ENCODE results near the gene SRGAP2C. TPM values are rescaled to one million over a fixed set of nuclear protein-coding genes. Genes with fewer than 3 reads are reported as not detected.
A peak's percentile ranks its signal among the peaks of the same experiment; 100 is the strongest.
"Not testable (repeated sequence)": the region's sequence is repeated elsewhere in the genome, so short reads cannot be mapped to it uniquely, and the experiment has no call there.

SRGAP2C gene
- total RNA-seq, 1 experiment from 2014 or later: 67.6 TPM

DNA sequence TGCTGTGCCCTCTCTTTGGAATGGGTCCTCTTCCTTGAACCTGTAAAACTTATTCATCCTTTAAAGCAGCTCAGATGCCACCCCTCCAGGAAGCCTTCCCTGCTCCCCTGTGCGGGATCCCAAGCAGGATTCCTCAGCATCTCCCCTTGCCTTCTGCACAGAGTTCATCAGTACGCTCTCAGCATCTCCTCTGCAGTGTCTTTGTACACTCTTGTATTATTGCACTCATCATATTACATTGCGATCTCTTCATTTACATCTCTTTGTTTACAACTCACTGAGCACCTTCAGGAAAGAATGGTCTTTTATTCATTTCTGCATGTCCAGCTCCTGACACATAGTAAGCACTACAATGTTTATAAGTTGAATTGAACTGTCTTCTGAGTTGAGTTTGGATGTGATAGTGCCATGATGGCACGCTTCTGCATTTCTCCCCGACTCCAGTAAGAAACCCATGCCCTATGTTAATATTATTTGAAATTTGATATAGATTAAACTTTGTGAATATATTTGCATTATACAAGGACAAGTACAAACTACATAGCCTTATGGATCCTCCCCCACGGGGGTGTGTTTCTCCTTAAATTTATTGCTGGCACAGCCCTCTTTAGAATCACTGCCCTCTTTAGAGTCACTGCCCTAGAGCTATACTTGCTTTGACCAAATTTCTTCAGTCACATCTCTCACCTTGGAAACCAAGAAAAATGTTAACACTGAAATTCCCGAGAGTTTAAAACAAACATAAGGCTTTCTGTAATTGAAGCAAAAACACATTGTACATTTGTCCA is 12.5 kb downstream of the SRGAP2C start:
- ATAC-seq; CTCF ChIA-PET; H3K36me3 Mint-ChIP-seq; H3K27ac Mint-ChIP-seq; POLR2A ChIA-PET; H3K4me3 Mint-ChIP-seq; DNase-seq (ENCODE audit: low spot score); H3K9me3 Mint-ChIP-seq; H3K4me1 Mint-ChIP-seq; H3K27me3 Mint-ChIP-seq (ENCODE audit: low read depth): not testable (repeated sequence)

DNA sequence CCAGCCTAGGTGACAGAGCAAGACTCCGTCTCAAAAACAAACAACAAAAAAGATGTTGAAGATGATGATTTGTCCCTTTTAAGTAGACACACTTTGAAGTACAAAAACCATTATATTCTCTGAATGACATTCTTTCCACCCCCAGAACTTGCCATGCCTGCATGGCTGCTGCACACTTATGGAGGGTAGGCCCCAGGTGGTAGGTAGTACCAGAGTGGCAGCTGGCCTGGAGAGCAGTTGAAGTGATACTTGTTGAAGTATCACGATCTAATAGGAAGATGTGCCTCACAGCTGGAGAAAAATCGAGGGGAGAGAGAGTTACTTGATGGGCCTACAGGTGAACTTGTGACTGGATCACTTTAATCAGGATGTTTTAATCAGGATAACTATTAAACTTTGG is 15.0 kb downstream of the SRGAP2C start:
- ATAC-seq; H3K9me3 Mint-ChIP-seq; H3K27me3 Mint-ChIP-seq (ENCODE audit: low read depth); H3K4me1 Mint-ChIP-seq; H3K27ac Mint-ChIP-seq; H3K4me3 Mint-ChIP-seq; DNase-seq (ENCODE audit: low spot score); POLR2A ChIA-PET; CTCF ChIA-PET; H3K36me3 Mint-ChIP-seq: not testable (repeated sequence)

DNA sequence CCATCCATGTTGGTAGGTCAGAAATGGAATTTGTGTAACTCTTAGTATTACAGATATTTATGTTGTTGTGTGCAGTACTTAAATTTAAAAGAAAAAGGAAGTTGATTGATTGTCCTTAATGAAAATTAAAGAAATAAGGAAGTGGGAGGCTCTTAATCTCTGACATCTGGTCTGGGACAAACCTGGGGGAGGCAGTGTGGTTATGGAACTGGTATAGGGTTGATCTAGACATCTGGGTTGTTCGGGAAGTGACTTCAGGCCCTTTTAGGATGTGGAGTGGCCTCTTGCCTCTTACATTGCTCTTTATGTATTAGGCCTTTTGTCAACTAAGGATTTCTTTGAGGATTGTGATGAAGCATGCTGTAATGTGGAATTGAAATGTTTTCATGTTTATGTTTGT is 15.5 kb downstream of the SRGAP2C start:
- H3K27me3 Mint-ChIP-seq (ENCODE audit: low read depth); POLR2A ChIA-PET; H3K36me3 Mint-ChIP-seq; H3K4me1 Mint-ChIP-seq; H3K4me3 Mint-ChIP-seq; CTCF ChIA-PET; H3K9me3 Mint-ChIP-seq; H3K27ac Mint-ChIP-seq; ATAC-seq; DNase-seq (ENCODE audit: low spot score): not testable (repeated sequence)

DNA sequence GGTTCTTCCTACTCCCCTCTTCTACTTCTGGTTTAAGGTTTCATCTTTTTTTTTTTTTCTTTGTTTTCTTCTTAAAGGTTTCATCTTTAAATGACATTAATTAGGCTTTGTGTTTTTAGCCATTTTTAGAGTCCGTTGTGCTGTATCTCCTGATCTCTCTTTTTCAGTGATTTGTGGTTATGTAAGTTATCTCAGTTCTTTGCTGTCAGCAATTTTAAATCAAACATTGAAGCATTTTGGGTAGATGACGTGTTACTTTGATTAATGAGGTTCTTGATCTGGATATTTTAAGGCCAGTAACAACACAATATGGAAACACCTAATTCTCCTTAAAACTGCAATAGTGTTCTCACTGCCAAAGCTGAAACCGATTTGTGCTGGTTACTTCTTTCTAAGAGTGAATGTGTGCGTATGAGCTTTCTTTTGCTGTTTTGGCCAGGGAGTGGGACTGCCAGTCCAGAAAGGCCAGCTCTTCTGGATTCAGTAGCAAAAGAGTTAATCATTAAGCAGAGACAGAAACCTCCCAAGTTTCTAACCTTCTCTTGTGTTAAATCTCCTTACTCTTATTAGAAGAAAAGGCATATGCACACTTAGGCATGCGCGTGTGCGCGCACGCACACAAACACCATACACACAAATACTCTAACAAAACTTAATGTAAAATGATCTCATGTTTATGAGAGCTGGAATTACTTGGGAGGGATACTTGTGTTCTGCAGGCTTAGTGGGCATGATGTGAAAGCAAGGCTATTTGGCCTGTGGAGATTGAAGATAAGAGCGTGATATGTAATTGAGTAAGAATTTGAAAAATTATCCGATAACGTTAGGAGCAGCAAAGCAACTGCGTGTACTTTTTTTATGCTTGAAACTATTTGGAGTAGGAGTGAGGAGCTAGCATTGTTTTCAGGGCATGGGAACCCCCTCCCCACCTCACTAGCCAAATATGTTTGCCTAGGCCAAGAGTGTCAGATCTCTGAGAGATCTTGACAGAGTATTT is 16.5 kb downstream of the SRGAP2C start:
- ATAC-seq; H3K27me3 Mint-ChIP-seq (ENCODE audit: low read depth); H3K9me3 Mint-ChIP-seq; H3K27ac Mint-ChIP-seq; POLR2A ChIA-PET; H3K4me1 Mint-ChIP-seq; H3K4me3 Mint-ChIP-seq; CTCF ChIA-PET; H3K36me3 Mint-ChIP-seq; DNase-seq (ENCODE audit: low spot score): not testable (repeated sequence)

DNA sequence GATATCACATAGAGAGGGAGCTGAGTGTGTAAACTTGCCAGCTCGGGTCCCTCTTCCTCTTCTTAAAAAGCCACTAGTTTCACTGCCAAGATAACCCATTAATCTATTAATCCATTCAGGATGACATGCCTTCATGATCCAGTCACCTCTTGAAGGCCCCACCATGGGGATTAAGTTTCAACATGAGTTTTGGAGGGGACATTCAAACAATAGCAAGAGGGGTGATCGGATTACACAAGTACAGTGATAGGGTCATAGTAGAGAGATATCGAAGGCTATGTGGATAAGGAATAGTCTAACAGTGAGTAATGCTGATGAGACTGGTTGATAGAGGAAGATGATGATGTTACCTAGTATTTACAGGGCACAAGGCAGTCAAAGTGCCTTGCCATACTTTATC is 18.2 kb downstream of the SRGAP2C start:
- H3K4me1 Mint-ChIP-seq; POLR2A ChIA-PET; H3K36me3 Mint-ChIP-seq; H3K9me3 Mint-ChIP-seq; H3K27me3 Mint-ChIP-seq (ENCODE audit: low read depth); DNase-seq (ENCODE audit: low spot score); ATAC-seq; CTCF ChIA-PET; H3K4me3 Mint-ChIP-seq; H3K27ac Mint-ChIP-seq: not testable (repeated sequence)

DNA sequence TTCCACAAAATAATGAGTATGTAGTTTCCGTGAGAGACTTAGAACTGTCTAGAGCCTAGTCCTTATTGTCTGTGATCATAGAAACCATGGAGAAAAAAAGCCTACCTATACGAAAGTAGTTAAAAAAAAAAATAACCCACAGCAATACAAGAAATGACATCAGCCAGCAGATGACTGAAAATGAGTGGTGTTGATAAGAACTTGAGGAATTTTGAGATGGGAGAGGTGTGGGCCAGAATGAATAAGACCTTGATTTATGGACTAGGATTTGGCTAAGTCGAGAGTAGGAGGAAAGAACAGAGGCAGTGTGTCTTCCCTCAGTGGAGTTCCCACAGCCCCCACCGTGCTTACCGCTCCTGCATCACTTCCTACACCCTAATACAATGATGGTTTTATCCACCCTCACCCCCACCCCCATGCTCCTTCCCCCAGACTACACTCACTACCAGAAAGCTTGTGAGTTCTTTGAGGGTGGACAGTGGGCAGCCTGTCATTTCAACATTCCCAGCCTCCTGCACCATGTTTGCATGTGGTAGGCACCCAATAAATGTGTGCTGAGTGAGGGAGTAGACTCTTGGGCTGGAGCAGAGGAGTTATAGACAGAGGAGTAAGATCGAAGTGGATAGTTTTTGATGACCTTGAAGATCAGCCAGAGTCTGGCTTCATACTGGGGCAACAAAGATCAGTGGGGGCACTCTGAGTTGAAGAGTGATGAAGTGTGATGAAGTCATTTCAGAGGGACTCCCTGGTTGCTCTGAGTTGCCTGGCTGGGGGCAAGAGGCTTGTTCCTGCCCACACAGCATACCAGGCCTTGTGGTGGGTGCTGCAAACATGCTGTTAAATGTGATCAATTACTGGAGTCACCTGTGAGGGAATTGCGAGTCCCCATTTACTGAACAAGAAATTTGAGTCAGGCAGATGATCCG is 21.3 kb downstream of the SRGAP2C start:
- H3K27me3 Mint-ChIP-seq (ENCODE audit: low read depth); H3K36me3 Mint-ChIP-seq; ATAC-seq; POLR2A ChIA-PET; H3K4me3 Mint-ChIP-seq; DNase-seq (ENCODE audit: low spot score); H3K27ac Mint-ChIP-seq; CTCF ChIA-PET; H3K4me1 Mint-ChIP-seq; H3K9me3 Mint-ChIP-seq: not testable (repeated sequence)

DNA sequence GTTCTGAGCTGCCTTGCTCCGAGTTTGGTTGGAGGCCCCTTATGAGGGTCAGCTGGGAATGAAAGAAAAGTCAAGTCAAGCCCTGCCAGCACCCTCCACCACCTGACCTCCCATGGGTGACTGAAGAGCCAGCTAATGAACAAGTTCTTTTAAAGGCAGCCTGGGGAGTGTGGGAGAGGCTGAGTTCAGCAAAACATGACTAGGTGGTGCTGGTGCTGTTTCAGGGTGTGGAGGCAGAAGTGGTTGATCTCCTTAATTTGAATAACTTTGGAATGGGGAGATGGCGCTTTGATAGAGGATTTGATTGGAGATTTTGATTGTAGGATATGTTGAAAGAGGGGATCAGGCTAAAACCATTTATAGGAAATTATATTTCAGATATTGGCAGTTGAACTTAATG is 22.6 kb downstream of the SRGAP2C start:
- H3K9me3 Mint-ChIP-seq; DNase-seq (ENCODE audit: low spot score); ATAC-seq; H3K27ac Mint-ChIP-seq; H3K4me1 Mint-ChIP-seq; H3K27me3 Mint-ChIP-seq (ENCODE audit: low read depth); H3K36me3 Mint-ChIP-seq; POLR2A ChIA-PET; H3K4me3 Mint-ChIP-seq; CTCF ChIA-PET: not testable (repeated sequence)

DNA sequence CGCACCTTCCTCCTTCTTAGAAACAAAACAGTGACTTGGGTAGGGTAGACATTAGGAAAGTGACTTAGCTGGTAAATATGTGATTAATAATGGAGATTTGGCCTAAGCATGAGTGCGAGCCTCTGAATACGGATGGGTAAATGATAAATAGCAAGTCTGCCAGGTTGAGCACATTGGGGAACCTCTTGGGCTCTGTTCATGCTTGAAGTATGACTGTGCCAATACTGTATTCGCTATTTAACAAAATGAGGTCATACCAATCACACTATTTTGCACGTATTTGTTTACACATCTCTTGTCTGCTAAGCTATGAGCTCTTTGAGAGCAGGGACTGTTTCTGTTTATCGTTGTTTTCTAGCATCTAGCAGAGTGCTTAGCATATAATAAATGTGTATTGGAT is 23.6 kb downstream of the SRGAP2C start:
- H3K27me3 Mint-ChIP-seq (ENCODE audit: low read depth); H3K27ac Mint-ChIP-seq; DNase-seq (ENCODE audit: low spot score); ATAC-seq; POLR2A ChIA-PET; H3K9me3 Mint-ChIP-seq; H3K36me3 Mint-ChIP-seq; H3K4me3 Mint-ChIP-seq; H3K4me1 Mint-ChIP-seq; CTCF ChIA-PET: not testable (repeated sequence)

DNA sequence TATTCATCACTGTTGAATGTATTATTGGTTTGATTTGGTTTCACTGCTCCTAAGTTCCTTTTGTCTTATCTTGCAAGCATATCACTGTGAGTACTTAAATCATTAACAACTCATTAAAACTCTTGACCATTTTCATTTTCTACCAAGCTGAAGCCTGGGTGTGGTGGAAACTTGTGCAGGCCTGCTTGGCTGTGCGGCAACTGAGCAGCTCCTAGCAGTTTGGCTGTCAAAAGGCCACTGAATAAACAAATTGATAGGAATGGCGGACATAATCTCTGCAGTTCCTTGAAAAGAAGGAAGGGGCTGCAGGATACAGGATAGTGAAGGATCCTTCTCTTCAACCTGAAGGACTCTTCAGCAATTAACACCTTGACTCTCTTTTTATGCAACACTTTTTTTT is 26.0 kb downstream of the SRGAP2C start:
- H3K27me3 Mint-ChIP-seq (ENCODE audit: low read depth); POLR2A ChIA-PET; H3K4me3 Mint-ChIP-seq; ATAC-seq; H3K4me1 Mint-ChIP-seq; H3K27ac Mint-ChIP-seq; H3K36me3 Mint-ChIP-seq; DNase-seq (ENCODE audit: low spot score); CTCF ChIA-PET; H3K9me3 Mint-ChIP-seq: not testable (repeated sequence)

DNA sequence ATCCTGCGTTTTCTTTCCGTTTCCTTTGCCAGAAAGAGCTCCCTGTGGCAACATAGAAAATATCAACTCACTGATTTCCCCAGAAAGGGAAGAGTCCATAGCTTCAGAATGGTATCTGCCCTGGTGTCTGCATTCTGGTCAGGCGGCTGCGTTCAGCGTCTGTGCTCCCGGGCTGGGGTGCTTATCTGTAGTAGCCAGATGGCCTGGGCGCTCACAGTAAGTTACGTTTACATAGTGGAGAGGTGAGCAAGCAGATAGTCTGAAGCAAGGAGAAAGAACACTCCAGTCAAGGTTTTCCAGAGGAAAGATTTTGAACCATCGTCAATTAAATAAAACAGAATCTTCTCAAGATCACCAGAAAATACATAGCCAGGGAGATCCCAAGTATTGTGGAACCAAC is 28.7 kb downstream of the SRGAP2C start:
- H3K36me3 Mint-ChIP-seq; H3K27me3 Mint-ChIP-seq (ENCODE audit: low read depth); CTCF ChIA-PET; H3K27ac Mint-ChIP-seq; H3K4me1 Mint-ChIP-seq; POLR2A ChIA-PET; H3K4me3 Mint-ChIP-seq; ATAC-seq; H3K9me3 Mint-ChIP-seq; DNase-seq (ENCODE audit: low spot score): not testable (repeated sequence)

DNA sequence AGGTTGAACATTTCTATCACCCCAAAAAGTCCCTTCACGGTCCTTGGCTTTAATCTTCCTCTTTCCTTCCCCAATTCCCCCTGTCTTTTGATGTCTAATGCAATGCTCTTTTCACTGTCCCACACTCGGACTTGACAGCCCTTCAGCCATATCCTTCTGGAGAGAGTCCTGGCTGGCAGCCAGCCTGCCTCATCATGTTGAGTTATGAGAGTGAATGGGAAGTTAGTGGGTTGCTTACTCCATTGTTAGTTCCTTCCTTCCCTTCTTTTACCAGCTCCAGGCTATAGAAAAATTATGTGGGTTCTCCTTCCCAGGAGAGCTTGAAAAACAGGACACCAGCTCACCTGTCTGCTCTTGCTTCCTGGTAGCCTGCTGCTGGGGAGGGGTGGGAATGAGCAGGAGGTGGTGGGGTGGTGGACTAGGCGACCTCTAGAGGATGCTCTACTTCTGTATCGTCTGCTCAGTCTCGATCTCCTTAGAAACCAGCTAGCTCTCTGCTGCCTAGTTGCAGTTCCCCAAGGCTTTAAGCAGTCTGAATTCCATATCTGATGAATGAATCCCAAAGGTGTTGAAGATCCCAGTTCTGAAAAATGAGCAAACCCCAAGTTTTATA is 29.9 kb downstream of the SRGAP2C start:
- H3K9me3 Mint-ChIP-seq; H3K4me3 Mint-ChIP-seq; H3K36me3 Mint-ChIP-seq; POLR2A ChIA-PET; CTCF ChIA-PET; H3K4me1 Mint-ChIP-seq; H3K27me3 Mint-ChIP-seq (ENCODE audit: low read depth); H3K27ac Mint-ChIP-seq: not testable (repeated sequence)
- ATAC-seq (peak; percentile 90), DNase-seq (ENCODE audit: low spot score) (peak; percentile 14)

Measured in WTC11 (cell line).